Mucosa of descending colon (tissue), 3 donors: ENCODE data around the gene YES1. TPM values are rescaled to one million over a fixed set of nuclear protein-coding genes. Genes with fewer than 3 reads are reported as not detected.

Source experiments
- ATAC-seq: fragments of 200-7000 bp; cut with Tn5 transposase; one replicate; pipeline ENCODE4 v1.9.1; 2020; ENCODE audit warnings: mild to moderate bottlenecking, moderate library complexity
- DNase-seq, 3 donors: peaks; one replicate each; pipeline ENCODE4 v3.0.0-alpha.2; 2020
- H3K36me3 ChIP-seq: fragments of 200-600 bp; one replicate; pipeline ENCODE4 v1.8.0; 2021; ENCODE audit warnings: low read depth, mild to moderate bottlenecking
- H3K4me1 ChIP-seq: fragments of 200-600 bp; one replicate; pipeline ENCODE4 v1.8.0; 2021; ENCODE audit warnings: low read depth, mild to moderate bottlenecking
- H3K4me3 ChIP-seq: fragments of 200-600 bp; one replicate; pipeline ENCODE4 v1.8.0; 2021; ENCODE audit warnings: mild to moderate bottlenecking
- H3K9me3 ChIP-seq: fragments of 200-600 bp; one replicate; pipeline ENCODE4 v1.8.0; 2021; ENCODE audit warnings: mild to moderate bottlenecking
- intact Hi-C, 2 donors: fragments of 100-400 bp; cut with DNase I in 1 of 2; cut with micrococcal nuclease in 1 of 2; formaldehyde crosslinking; loops; one replicate each; pipeline versions ENCODE4 v1.11.0 to v1.11.1; 2022; cut with DNase I, micrococcal nuclease
- total RNA-seq, 3 donors: library from RNA; stranded (reverse); fragmentation: NEBNext Ultra II Directional in 2 of 3; extraction: Animal tissue kit (Norgen Biotek cat#: 25700) in 2 of 3; gene quantifications; one replicate each; pipeline versions ENCODE4 v1.2.1 to v1.2.4, GENCODE V29; 2021 to 2023
- TF ChIP-seq, protein P1 (sequence below): fragments of 200-600 bp; IDR thresholded peaks from one replicate; pipeline ENCODE4 v1.8.0; 2022; ENCODE audit warnings: antibody characterized with exemption, mild to moderate bottlenecking
- donor health status: DM: no; HTN: no; CAD: no; lungs with moderate emphysema.
- donor health status: DM: no; HTN: no; CAD: no.
- donor health status: DM: no; HTN: yes; CAD: no.

YES1 gene
- total RNA-seq, 3 donors from 2014 or later = 48.2 to 63.2 (median 52.2) TPM

DNA sequence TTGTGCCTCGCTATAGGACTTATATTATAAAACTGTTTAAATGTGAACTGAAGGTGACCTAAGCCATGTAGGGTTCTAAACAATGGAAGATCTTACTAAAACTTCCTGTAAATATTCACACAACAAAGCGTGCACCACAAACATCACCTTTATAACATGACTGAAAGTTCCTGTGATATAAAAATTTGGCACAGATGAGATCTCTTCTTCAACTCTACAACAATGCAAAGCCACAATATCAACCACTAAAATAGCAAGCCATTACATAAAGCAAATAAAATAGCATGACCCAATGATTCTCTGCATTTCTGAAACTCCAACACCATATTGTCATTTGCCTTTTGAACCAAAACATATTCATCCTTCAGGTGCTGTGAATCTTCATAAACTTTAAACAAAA, 3.5 kb downstream of the YES1 start:
- no peaks in the 10 kb centered on the region for H3K36me3 ChIP-seq
- H3K9me3 ChIP-seq = no peaks in the 10 kb centered on the region
- H3K4me3 ChIP-seq = no peak overlapping the region
- ATAC-seq (no peak), DNase-seq (no peak)
- TF ChIP-seq, protein P1, sequence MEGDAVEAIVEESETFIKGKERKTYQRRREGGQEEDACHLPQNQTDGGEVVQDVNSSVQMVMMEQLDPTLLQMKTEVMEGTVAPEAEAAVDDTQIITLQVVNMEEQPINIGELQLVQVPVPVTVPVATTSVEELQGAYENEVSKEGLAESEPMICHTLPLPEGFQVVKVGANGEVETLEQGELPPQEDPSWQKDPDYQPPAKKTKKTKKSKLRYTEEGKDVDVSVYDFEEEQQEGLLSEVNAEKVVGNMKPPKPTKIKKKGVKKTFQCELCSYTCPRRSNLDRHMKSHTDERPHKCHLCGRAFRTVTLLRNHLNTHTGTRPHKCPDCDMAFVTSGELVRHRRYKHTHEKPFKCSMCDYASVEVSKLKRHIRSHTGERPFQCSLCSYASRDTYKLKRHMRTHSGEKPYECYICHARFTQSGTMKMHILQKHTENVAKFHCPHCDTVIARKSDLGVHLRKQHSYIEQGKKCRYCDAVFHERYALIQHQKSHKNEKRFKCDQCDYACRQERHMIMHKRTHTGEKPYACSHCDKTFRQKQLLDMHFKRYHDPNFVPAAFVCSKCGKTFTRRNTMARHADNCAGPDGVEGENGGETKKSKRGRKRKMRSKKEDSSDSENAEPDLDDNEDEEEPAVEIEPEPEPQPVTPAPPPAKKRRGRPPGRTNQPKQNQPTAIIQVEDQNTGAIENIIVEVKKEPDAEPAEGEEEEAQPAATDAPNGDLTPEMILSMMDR = no peak
- H3K4me1 ChIP-seq = peaks cover 21% of the 10 kb centered on the region
- intact Hi-C loops = no loop called here

DNA sequence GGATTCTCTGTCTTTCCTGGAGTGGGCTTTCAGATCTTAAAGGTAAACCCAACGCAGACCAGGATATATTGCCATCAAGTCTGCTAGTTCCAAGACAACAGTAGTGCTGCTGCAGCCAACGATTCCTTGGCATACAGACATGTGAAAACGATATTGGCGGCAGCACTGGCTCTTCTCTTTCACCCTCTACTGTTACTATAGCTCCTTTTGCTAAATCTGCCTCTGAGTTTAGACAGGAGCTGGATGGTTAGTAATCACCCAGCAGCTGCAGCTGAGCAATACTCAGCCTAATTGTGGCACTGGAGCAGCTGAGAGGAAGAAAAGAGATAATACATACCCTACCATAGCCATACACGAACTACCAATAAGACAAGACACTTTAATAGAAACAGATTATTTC, 4.0 kb downstream of the YES1 start:
- TF ChIP-seq, protein P1 = no peak
- ATAC-seq (no peak), DNase-seq (no peak)
- Histone ChIP-seq H3K9me3 (no peaks in the 10 kb centered on the region), H3K36me3 (no peaks in the 10 kb centered on the region), H3K4me1 (peaks cover 21% of the 10 kb centered on the region), H3K4me3 (no peak overlapping the region)
- intact Hi-C loops = no loop called here

- DNase-seq (no peak), ATAC-seq (no peak)
- H3K9me3 ChIP-seq = no peaks in the 10 kb centered on the region
- intact Hi-C loops = no loop called here
- H3K36me3 ChIP-seq = no peaks in the 10 kb centered on the region
- TF ChIP-seq, protein P1 = no peak
- H3K4me1 ChIP-seq = peaks cover 19% of the 10 kb centered on the region
- no peak overlapping the region for H3K4me3 ChIP-seq
Measured at GRCh38 chr18:805755-806110, 6.3 kb downstream of the YES1 start.

- Histone ChIP-seq H3K4me3 (no peak overlapping the region), H3K36me3 (no peaks in the 10 kb centered on the region), H3K4me1 (peaks cover 14% of the 10 kb centered on the region), H3K9me3 (no peaks in the 10 kb centered on the region)
- ATAC-seq (peak; percentile 80), DNase-seq (no peak)
- intact Hi-C loops = no loop called here
- TF ChIP-seq, protein P1 = no peak
Measured at GRCh38 chr18:805008-805754, 6.9 kb downstream of the YES1 start.

DNA sequence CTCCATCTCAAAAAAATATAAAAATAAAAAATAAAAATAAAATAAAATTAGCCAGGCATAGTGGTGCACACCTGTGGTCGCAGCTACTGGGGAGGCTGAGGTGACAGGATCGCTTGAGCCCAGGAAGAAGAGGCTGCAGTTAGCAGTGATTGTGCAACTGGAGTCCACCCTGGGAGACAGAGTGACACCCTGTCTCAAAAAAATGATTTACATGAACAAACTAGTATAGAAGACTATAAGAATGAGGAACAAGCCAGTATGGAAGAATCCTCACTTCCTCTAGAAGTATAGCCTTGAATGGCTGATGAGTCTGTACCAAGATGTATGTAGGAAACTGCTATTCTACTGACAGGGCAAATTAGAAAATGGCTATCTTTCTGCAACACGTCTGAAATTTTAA, 10.9 kb downstream of the YES1 start:
- no peak for ATAC-seq
- intact Hi-C loops = no loop called here
- no peaks in the 10 kb centered on the region for H3K36me3 ChIP-seq

More for the DNA sequence above, 10.9 kb downstream of the YES1 start:
- peaks cover 12% of the 10 kb centered on the region for H3K4me1 ChIP-seq
- no peak for DNase-seq
- no peak overlapping the region for H3K4me3 ChIP-seq
- H3K9me3 ChIP-seq = no peaks in the 10 kb centered on the region
- TF ChIP-seq, protein P1 = no peak
